Germinal center (tissue), 1 donor: ENCODE data around the gene MSI2.

Source experiments
- DNase-seq: peaks from one replicate; pipeline ENCODE4 v3.0.0; 2012; ENCODE audit warnings: mixed read lengths, low spot score

Gene MSI2

DNA sequence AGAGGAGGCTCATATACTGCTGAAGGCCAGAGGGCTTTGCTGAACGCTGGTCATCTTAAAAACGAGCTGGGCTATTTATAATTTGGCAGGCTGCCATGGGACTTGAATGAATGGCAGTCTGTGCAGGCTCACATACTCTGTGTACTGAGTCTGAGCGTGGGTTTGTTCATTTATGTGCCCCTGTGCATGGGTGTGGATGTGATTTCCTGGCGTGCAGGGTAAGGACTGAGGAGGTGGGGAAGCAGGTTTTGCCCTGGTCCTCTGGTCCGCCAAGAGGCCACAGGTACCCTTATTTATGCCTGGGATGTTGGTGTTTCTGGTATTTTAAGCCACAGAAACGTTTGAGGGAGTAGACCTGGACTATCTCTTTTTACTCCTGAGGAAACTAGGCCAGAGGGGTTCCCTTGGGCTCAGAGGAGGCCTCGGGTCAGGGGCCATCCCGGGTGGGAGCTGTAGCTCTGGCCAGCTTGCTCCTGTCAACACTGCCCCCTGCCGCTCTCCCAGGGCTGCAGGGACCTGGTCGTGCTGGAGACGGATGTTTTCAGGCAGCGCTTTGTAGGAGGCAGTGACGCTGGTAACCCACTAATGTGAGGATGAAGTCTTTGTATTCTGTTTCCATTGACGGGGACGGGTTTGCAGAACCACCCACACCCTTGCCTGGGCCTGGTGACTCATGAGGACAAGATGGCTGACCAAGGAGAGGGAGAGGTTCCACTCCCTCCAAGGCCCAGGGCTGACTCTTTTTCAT lies 184.4 kb downstream of the MSI2 start:
- DNase-seq: peak; percentile 27

DNA sequence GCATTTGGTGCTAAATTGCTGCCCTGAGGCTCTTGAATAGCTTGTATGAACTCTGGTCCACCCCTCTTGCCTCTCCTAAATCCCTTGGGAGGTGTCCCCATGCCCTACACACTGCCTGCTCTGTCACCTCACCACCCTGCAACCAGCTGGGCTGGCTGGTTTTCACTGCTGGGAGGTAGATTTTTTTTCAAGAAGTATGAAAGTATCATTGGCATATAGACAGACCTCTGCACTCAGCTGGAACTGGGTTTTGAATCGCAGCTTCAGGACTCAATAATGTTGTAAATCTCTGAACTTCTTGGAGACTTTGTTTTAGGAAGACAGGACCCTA lies 184.9 kb downstream of the MSI2 start:
- no peak for DNase-seq

DNA sequence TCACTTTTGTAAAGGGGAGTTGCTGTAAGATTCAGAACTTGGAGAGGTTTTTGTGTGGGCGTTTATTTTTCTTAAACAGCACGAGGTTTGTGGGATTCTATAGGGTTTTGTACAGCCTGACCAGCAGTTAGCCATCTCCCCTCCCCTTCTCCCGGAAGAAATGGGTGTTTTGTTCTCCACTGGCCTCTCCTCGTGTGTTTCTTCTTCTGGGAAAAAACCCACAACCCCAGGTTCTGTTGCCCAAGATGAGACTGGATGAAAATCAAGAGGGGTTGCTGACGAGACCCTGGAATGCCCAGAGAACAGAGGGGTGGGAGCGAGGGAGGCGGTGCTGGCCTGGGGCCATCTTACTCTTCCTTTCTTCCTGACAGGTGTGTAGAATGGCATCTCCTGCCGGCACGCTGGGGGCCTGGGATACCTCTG lies 186.1 kb downstream of the MSI2 start:
- no peak for DNase-seq

DNA sequence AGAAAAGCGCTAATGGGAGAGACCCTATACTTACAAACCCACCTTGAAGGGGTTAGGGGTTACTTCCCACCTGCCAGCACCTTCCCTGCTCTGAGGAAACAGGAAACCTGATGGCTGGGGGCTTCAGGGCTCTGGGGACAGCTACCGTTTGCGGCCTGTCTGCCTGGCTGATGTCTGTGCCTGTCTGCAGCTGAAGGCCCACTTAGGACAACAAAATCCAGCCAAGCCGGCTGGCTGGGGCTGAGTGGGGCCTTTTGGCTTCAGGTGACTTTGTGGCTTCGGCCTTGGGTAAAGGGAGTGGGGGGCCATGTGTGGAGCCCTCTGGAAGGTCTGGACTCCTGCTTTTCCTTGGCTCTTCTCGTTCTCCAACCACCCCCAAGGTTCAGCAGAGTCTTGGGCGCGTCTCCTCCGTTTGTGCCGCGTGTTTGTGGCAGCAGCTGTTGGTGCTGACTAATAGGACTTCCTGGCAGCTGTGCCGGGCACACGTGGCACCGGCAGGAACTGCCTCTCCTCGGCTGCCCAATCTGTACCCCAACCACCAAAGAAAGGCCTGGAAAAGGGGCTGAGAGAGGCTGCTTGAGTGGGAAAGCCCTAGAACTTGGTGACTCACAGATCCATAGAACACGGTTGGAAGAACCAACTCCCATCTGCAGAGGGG lies 186.7 kb downstream of the MSI2 start:
- peak; percentile 44 for DNase-seq

DNA sequence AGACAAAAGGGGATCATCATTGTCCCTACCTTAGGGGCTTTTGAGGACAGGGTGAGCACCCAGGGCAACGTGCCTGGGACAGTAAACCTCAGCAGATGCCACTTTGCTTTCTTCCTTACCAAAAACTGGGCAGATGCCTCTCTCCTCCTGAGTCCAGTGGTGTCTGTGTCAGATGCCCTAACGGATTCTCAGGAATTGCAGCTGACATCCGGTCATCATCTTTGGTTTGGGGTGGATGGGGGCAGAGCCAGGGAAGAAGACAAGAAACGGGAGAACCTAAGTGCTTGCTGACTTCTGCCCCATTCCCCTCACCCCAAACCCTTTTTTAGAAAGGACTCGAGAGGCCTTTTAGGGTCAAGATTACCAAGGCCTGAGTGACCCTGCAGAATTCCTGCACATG lies 187.5 kb downstream of the MSI2 start:
- DNase-seq: no peak

DNA sequence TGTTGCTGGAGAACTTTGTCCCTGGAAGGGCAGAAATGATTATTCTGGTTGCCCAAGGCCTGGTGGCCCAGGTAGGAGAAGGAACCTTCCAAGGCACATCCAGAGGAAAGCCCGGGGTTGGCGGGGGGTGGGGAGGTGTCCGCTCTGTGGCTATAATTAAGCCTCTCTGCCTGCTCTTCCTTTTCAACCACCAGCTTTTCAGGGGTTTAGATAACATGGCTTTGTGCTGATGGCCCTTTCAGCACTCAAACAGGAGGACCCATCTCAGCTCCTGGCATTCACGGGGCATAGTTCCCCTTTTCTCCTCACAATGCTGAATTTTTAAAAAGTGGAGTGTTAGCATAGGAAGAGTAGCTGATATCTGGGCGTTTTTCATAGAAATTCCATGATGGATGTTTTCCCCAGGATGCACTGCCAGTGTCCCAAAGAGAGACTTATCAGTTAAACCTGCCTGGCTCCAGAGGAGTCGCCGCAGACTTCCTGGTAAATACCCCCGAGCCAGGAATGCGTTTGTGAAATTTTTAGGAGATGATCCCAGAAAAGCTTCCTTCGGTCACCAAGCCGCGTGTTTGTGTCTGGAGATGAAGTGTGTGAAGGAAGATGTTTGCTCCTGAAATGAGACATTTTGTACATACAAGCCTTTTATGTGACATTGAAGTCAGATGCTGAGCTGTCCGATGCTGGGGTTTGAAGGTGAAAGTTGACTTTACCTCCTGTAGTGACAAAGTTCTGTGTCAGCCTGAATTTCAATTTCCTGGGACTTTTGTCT lies 188.5 kb downstream of the MSI2 start:
- no peak for DNase-seq

DNA sequence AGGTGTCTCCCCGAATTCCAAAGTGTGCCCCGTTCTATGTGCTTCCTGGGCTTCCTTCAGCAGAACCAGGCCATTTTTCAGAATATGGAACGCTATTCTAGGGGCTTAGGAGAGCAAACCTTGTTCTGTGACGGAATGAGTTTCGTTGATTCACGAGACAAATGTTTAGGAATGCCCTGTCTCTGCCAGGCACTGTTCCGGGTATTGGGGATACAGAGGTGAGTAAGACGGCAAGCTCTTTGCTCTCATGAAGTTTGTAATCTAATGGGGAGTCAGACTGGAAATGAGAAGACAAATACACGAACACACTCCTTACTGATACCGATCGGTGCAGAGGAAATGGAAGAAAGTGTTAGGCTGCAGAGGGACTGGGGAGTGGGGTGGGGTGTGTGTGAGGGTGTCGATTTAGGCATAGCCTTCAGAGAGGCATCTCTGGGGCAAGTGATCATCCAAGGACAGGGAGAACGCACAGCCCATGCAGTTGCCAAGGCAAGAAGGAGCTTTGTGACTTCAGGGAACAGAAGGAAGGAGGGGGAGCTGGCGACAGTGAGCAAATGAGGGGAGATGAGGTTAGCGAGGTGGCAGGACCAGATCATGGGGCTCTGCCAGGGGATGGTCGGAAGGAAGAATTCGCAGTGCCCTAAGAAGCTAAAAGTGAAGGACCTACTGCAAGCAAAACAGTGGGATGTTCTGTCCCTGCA lies 189.6 kb downstream of the MSI2 start:
- DNase-seq: no peak

DNA sequence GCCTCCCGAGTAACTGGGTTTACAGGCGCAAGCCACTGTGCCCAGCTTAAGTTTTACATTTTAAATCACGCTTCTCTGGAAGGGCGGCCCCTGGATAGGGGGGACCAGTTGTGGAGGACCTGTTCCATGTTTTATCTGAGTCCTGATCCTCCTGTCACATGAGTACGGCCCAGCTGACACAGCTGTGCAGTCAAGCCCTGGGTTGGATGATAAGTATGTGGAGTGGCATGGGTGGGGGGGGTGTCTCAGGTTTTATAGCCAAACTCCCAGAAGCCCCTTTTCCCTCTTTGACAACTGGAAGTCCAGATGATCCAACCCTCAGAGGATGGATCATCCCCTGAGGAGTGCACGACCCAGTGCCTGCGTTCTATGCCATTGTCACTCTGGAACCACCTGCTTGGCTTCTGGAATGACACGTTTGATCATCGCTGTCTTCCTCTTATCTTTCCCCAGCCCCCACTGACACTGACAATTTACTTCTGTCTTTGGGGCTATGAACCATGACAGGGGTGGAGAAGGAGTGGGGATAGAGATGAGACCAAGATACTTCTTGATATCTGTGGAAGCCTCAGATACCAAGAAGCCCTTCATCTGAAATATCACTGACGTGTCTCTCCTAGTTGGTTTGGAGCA lies 191.2 kb downstream of the MSI2 start:
- no peak for DNase-seq

DNA sequence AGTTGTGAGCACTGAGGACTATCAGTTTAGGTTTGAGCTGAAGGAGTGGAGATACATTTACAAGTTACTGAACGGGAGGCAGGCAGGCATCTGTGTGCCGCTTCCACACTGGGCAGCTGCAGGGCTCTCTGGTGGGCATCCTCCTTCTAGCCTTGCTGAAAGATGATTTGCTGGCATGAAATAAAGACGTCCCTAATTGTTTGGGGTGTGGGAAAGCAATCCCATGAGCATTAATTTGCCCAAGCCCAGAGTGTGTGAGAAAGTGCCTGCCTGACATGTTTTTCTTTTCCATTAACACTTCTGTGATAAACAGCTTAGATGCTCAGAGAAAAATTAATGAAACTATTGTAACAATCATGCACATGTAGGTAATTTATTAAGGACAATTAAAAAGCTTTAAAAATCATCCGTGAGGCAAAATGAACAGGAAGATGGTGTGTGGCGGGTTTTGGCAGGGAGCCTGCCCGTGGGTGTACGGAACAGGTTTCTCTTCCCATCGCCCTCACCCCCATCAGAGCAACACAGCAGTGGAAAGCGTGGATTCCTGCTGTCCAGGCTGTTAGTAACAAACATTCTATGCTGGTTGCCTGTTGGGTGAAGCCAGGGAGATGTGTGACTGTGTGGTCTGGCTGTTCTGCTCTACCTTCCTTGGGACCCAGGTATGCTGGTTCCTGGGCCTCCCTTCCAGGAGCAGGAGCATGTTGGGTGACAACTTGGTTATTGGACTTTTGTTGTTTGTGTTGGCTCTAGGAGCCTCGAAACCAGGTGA lies 191.9 kb downstream of the MSI2 start:
- DNase-seq: no peak

DNA sequence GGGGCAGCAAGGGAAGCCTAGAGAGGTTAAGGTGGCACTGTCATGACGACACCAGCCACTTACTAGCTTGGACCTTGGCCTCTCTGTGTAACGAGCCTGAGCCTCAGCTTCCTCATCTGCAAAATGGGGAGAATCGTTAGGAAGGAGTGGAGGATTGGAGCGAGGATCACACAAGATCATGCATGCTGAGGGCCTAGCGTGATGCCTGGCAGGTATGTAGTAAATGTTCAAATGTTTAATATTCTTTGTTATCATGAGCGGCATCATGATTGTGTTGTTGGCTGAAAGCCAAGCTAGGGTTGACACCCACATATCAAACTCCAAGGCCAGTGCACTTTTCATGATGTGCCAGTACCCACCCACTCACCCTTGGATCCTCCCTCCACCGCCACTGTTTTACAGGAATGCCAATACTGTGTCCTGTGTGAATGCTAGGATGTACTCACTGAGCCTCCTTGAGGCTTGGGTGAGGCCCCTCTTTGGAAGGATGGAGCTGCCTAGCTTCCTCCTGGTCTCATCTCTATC lies 192.5 kb downstream of the MSI2 start:
- no peak for DNase-seq

DNA sequence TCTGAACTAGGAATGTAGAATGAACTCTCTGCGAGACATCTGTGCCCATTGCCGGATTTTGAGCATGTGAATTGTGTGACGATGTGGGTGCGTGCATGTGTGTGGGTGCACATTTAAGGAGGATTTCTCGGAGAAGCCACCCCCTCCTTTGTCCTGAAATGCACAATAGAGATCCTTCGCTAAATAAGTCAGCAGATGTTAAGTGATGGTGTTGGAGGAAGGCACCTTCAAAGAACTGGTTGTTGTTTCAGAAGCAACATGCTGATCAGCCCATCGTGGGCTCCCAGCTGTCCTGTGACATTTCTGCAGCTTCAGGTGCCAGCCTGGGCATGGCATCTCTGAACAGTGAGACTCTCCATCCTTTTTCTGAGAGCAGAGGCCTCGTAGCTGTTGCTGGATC lies 194.9 kb downstream of the MSI2 start:
- DNase-seq: no peak

DNA sequence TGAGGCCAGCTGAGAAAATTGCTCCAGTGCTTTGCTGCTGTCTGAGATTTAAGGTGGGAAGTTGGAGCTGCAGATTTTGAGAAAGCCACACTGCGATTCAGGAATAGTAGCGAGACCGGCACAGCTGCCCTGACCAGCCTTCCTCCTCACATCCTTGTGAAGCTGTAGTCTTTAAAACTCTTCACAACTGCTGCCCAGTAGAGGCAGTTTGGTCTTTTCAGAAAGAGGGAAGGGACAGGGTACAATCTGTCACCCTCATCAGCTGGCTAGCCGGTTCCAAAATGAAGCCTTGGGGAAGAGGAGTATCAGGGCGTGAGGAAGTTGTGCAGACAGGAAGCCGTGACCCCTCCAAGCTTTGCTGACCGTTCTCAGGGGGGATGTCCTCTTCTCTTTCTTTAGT lies 195.3 kb downstream of the MSI2 start:
- no peak for DNase-seq

DNA sequence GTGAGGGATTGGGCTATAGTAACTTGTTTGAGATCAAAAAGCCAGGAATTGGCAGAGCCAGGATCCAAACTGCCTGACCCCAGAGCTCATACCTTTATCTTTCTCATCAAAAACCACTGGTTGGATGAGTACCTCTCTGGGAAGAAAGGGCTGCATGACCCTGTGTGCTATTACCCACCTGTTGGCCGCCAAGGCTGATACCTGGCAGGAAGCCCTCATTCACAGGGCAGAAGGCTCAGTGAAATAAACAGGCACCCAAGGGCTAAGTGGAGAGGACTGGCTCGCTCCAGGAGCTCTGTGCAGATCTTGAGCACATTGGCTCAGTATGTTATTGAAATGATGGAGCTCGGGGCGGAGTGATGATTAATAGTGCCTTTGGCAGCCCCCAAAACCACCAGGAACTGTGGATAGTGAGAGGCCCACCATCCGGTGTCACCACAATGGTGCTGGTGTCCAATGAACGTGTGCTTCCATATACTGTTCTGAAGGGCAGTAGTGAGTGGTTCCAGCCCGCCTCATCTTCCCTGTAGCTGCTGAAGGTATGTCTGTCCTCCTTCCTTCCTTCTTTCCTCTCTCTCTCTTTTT lies 197.6 kb downstream of the MSI2 start:
- DNase-seq: no peak

DNA sequence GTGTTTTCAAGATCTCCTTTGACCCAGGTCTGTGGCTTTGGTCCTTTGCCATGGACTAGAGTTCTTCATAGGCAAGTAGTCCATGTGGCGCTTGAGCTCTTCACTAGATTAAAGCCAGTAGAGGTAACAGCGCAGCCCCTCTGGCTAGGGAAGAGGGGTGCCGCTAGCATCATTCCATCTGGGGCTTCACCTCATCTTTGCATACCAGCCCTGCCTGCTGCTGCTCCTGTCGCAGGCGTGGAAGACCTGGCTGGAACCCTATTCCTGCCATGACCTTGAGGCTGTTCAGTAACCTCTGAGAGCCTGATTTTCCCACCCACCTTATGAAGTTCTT lies 198.4 kb downstream of the MSI2 start:
- DNase-seq: no peak

DNA sequence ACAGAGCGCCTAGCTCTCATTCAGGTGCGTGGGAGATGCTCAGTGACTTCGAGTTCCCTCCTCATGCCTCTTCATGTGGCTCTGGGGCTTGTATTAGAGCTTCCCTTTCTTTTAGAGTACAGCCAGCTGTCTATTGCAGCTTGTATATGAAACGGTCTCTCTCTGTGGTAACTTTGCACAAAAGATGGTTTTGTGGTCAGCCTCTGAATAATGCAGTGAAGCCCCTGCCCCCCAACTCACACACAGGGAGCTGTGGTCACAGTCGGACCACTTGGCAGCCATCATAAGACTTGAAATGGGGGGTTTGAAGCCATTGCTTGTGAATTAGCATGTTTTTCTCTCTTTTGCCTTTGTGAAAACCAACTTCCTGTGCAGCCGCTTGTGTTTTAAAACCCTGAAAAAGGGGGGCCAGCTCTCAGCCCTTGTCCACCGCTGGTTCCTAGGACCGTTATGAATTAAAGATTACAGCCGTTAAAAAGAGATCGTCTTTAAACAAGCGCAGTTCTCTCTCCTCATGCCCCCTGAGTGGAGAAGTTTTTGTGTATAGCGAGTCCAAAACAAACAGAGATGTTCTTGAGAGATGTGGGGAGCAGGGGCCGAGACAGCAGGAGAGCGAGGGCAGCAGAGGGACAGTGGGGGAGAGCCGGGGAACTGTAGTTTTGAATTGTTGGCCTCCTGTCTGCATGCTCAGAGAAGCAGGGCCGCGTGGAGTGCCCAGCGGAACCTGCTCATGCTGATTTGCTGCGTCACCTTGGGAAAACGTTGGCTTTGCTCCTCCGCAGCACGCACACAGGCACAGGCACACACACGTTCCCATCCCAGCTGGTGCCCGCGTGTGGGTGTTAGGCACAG lies 199.0 kb downstream of the MSI2 start:
- DNase-seq: no peak

DNA sequence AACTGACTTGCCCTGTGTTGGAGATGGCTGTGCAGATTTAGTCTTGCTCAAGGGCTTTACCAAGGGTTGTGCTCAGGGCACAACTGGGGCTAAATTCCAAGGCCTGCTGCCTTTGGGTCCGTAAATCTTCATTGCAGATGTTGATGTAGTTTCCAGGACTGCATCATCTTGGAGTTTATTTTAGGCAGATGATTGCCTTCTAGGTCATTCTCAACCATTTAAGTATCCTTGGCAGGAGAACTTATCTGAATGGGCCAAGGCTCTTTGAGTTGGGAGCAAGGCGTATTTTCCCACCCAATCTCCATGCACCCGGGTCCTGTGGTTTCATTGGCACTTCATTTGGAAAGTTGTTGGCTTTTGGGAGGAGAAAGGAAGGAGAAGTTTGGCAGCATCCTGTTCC lies 200.3 kb downstream of the MSI2 start:
- no peak for DNase-seq

DNA sequence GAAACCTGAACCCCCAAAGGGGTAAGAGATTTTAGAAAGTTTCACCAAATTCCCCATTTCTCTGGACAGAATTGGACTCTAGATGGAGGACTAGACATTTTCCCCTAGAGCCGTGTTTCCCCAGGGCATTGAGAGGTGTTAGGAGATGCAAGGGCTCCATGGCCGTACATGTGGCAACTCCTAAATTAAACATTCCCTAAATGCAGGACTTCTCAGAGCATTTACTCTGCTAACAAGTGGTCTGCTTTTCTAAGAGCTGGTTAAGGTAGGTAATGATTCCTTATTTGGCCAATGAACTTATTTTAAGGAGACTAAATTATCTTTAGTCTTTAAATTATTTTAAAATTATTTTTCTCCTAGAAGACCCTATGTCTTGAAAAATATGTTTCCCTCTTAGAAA lies 200.9 kb downstream of the MSI2 start:
- no peak for DNase-seq

DNA sequence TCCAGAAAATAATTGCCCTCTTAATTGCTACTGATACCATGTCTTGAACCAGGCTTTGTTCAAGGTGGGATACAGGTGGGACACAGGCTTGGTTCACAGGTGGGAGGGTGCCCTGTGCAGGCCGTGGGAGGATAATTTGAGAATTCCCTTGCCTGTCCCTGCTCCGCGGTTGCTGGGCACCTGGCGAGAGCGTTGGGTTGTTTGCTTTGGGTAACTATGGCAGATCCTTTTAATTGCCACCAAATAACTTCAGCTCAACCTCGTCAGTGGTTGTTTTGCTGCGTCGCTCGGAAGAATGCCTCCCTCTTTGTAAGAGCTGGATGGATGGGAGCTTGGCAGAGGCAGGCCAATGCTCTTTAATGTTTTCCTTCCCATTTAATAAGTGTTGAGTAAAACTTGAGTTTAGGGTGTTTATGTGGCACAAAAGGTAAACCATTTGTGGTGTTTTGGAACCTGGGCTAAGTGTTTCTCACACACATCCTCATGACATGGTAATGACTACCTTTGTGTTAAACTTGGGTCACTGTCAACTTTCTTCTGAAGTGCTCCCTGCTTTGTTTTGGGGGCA lies 202.5 kb downstream of the MSI2 start:
- DNase-seq: no peak

DNA sequence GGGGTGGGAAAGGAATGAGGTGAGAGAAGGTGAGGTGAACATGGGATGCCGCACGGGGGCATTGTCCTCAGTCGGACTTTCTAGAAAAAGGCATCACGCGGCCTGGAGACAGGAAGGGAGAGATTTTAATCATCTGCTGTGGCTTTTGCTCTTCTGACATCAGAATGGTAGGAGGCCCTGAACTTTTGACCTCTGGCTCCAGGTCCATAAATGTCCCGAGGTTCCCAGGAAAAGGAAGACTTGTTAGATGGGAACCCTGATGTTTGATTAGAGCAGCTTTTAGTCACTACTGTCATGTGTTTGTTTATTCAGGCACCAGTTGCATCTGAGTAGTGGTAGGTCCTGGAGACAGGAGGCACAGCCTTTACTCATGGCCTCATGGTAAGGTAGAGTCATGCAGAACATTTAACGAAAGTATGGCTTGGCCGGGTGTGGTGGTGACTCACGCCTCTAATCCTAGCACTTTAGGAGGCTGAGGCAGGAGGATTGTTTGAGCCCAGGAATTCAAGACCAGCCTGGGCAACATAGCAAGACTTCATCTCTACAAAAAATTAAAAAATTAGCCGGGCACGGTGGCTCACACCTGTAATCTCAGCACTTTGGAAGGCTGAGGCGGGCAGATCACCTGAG lies 203.1 kb downstream of the MSI2 start:
- no peak for DNase-seq
